ENCODE measurements around the gene L3MBTL1. TPM values are rescaled to one million over a fixed set of nuclear protein-coding genes. Genes with fewer than 3 reads are reported as not detected.

The L3MBTL1 gene
- total RNA-seq: 10 to 100 TPM; 15.4 to 17.1 (median 17.0) TPM
- total RNA-seq (2013): 13.2 TPM

DNA sequence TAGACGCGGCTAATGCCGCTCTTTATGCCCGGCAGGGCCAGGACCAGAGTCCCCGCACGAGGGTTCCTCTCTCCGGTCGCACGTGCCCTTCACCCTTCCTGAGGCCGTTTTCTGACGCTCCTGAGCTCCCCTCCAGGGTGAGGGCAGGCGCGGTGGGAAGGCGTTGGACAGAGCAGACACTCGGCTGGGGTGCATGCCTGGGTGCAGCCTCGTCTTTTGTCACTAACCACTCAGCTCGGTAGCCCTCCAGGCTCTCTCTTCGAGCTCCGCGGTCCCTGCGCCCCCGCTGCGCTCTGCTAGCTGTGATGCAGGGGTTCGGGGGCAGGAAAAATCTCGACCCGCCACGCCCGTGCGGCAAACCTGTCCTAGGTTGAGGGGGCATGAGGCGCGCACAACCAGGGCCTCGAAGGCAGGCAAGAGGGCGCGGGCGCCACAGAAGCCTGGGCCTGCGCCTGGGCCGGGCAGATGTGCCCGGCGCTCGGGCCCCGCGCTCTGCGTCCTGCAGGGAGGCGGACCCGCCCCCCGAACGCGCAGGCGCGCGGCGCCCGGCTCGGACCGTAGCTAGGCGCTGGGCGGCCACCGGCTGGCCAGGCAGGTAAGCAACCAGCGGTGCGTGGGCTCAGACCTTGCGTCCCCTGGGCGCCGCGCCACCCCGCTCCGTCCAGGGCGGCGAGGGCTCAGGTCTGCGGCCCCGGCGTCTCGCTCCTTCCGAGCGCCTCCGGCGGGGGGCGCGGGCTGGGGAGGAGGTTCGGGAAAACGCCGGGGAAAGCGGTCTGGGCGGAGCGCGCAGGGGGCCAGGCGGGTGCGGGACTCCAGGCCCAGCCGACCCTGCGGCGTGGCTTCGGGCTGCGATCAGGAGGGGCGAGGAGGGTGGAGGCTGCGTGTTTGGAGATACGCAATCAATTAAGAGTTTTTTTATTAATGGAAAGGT lies at the start of gene L3MBTL1:
TSS of gene L3MBTL1 (plus strand) at position 548 of the 931 bp plus-strand sequence. CDS start 5,807 bp downstream, outside the sequence.
- peak within 1 kb of the TSS; percentile 26 for H3K4me3 ChIP-seq (ENCODE audit: low read length)
- H3K4me3 Mint-ChIP-seq: peak within 1 kb of the TSS; percentile 84
- peaks cover 0 to 6% of the 10 kb centered on the region in 2 donors for H3K4me1 Mint-ChIP-seq
- TF ChIP-seq, protein P1, sequence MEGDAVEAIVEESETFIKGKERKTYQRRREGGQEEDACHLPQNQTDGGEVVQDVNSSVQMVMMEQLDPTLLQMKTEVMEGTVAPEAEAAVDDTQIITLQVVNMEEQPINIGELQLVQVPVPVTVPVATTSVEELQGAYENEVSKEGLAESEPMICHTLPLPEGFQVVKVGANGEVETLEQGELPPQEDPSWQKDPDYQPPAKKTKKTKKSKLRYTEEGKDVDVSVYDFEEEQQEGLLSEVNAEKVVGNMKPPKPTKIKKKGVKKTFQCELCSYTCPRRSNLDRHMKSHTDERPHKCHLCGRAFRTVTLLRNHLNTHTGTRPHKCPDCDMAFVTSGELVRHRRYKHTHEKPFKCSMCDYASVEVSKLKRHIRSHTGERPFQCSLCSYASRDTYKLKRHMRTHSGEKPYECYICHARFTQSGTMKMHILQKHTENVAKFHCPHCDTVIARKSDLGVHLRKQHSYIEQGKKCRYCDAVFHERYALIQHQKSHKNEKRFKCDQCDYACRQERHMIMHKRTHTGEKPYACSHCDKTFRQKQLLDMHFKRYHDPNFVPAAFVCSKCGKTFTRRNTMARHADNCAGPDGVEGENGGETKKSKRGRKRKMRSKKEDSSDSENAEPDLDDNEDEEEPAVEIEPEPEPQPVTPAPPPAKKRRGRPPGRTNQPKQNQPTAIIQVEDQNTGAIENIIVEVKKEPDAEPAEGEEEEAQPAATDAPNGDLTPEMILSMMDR (IDR thresholded peaks at IDR 0.05): no peak
- peaks cover 12% of the 10 kb centered on the region for H3K27me3 ChIP-seq (ENCODE audit: control insufficient read depth, insufficient read depth, low read length)
- H3K9me3 ChIP-seq (ENCODE audit: control insufficient read depth, insufficient read depth, low read length): no peaks in the 10 kb centered on the region
- DNase-seq (peak; percentile 10 to 17), ATAC-seq (peak in 2 of 3 donors; percentile 54 to 59)
- H3K36me3 Mint-ChIP-seq: no peaks in the 10 kb centered on the region
- intact Hi-C loops (cut with micrococcal nuclease): no loop called here
- 7% methylated on average over 95 of the region's 95 CpGs for WGBS (ENCODE audit: insufficient coverage)
- no peak within 1 kb of the TSS for H3K27ac ChIP-seq (ENCODE audit: low read length)
- H3K27ac Mint-ChIP-seq: no peak within 1 kb of the TSS
- no peaks in the 10 kb centered on the region for H3K9me3 Mint-ChIP-seq
- H3K36me3 ChIP-seq (ENCODE audit: control insufficient read depth, insufficient read depth, low read length): no peaks in the 10 kb centered on the region
- H3K4me1 ChIP-seq (ENCODE audit: control insufficient read depth, insufficient read depth, low read length): peaks cover 11% of the 10 kb centered on the region
- peaks cover 40 to 50% of the 10 kb centered on the region in 2 donors for H3K27me3 Mint-ChIP-seq (ENCODE audit: low read depth in 2 of 2)

DNA sequence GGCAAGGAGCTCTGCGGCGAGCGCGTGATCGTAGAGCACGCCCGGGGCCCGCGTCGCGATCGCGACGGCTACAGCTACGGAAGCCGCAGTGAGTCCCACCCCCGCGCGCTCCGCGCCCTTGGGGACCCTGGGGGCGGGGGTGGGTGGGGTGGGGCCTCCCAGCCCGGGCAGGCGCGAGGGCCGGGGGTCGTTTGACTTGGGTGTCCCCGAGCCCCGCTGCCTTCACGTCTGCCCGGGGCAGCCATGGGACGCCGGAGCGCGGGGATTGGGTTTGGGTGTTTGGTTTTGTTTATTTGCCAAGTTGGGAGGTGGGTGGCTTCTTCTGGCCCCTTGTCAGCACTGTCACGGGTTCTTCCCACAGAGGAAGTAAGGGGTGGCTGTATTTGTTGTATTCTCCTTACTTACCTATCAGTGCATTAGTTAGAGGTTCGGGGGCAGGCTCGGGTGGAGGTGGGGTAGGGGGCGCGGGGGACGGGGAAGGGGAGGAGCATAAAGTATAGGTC lies 49.0 kb upstream of the L3MBTL1 start:
- Mint-ChIP-seq H3K4me3 (peak overlapping the region; percentile 98), H3K27me3 (ENCODE audit: low read depth in 2 of 2) (peaks cover 0 to 3% of the 10 kb centered on the region in 2 donors), H3K27ac (peak overlapping the region; percentile 98 to 99), H3K36me3 (peaks cover 24% of the 10 kb centered on the region), H3K4me1 (peaks cover 39 to 40% of the 10 kb centered on the region in 2 donors), H3K9me3 (peaks cover 0 to 2% of the 10 kb centered on the region in 2 donors)
- Histone ChIP-seq H3K4me1 (ENCODE audit: control insufficient read depth, insufficient read depth, low read length) (peaks cover 16% of the 10 kb centered on the region), H3K36me3 (ENCODE audit: control insufficient read depth, insufficient read depth, low read length) (peaks cover 42% of the 10 kb centered on the region), H3K27ac (ENCODE audit: low read length) (peak overlapping the region; percentile 100), H3K4me3 (ENCODE audit: low read length) (peak overlapping the region; percentile 99), H3K9me3 (ENCODE audit: control insufficient read depth, insufficient read depth, low read length) (no peaks in the 10 kb centered on the region), H3K27me3 (ENCODE audit: control insufficient read depth, insufficient read depth, low read length) (no peaks in the 10 kb centered on the region)
- peak; percentile 5 to 11 (median 6) for ATAC-seq
- WGBS (ENCODE audit: insufficient coverage): 0% methylated on average over 40 of the region's 41 CpGs
- intact Hi-C loops (cut with micrococcal nuclease): loop anchor here (10.0 kb wide), 1 partner anchor 636 kb away; no protein-coding TSS in a partner anchor
- DNase-seq: no peak
- TF ChIP-seq, protein P1 (IDR thresholded peaks at IDR 0.05): no peak

DNA sequence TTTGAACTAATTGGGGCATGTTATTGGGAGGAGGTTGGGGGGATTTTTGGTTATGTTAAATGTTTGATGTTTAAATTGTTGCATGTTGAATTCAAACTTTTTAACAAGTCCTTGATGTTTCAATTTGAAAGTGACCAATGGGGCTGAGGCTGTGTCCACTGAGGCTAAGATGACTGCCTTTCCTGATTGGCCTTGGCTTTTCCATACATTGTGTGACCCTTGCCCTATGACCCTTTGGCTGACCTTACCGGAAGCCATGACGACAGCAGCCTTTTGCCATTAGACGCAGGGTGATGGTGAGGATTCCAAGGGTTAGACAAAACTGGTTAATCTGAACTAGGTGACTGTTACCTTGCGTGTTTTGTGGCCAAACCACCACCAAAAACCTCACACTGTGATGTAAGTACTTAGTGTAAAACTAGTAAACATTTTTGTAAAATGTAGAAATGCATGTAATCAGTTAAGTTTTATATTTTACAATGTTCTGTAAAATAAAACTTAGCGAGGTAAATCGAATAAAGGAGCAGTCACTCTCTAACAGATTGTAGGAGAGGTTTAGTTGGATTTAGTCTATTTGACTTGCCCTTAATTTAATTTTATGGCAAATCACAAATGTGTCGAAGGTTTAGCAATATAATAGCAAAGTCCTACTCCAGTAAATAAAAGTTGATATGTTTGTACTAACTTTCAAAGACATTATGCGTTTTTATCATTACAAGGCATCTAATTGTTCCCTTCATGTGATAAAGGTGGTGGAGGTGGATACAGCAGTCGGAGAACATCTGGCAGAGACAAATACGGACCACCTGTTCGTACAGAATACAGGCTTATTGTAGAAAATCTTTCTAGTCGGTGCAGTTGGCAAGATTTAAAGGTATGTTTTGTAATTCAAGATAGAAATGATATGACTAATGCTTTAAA lies 48.2 kb upstream of the L3MBTL1 start:
- peak overlapping the region; percentile 87 for H3K4me3 Mint-ChIP-seq

More for the DNA sequence above, 48.2 kb upstream of the L3MBTL1 start:
- DNase-seq: peak in 1 of 2 donors; percentile 37
- intact Hi-C loops (cut with micrococcal nuclease): loop anchor here (10.0 kb wide), 1 partner anchor 636 kb away; no protein-coding TSS in a partner anchor
- H3K9me3 ChIP-seq (ENCODE audit: control insufficient read depth, insufficient read depth, low read length): no peaks in the 10 kb centered on the region
- H3K4me3 ChIP-seq (ENCODE audit: low read length): peak overlapping the region; percentile 99
- Mint-ChIP-seq H3K27ac (peak overlapping the region; percentile 98 to 99), H3K9me3 (peaks cover 0 to 2% of the 10 kb centered on the region in 2 donors), H3K36me3 (peaks cover 26% of the 10 kb centered on the region), H3K27me3 (ENCODE audit: low read depth in 2 of 2) (peaks cover 0 to 3% of the 10 kb centered on the region in 2 donors), H3K4me1 (peaks cover 41 to 48% of the 10 kb centered on the region in 2 donors)
- TF ChIP-seq, protein P1 (IDR thresholded peaks at IDR 0.05): no peak
- no peaks in the 10 kb centered on the region for H3K27me3 ChIP-seq (ENCODE audit: control insufficient read depth, insufficient read depth, low read length)
- peak overlapping the region; percentile 100 for H3K27ac ChIP-seq (ENCODE audit: low read length)
- WGBS (ENCODE audit: insufficient coverage): 67% methylated on average over 10 of the region's 12 CpGs
- ATAC-seq: no peak
- H3K4me1 ChIP-seq (ENCODE audit: control insufficient read depth, insufficient read depth, low read length): peaks cover 16% of the 10 kb centered on the region
- H3K36me3 ChIP-seq (ENCODE audit: control insufficient read depth, insufficient read depth, low read length): peaks cover 50% of the 10 kb centered on the region
